Measurements from ENCODE around the gene AP3B2.

Gene AP3B2

DNA sequence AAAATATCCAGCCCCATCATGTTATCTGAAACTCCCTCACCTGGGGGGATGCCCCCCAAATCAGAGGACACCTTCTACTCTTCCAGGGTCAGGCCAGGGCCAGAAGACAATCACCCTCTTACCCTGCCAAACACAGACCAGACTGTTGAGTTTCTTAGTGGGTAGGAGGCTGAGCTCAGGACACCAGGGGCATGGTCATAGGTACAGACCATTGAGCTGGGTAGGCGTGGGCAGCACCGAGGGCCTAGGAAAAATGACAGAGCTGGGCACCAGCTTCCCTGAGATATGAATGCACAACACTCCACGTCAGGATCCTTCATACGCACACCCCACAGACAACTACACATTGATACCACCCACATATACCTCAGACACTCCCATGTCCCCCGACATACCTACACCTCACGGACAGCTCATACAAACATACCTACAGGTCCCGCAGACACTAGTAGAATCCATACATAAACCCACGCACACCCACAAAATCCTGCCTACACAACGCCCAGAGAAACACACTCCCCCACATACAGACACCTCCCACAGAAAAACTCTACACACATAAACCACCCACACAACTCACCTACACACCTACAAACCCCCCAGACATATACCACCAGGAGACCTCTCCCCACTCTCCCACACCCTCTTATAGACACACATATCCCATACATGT, 11.8 kb downstream of the AP3B2 start:
- DNase-seq, result no peak

DNA sequence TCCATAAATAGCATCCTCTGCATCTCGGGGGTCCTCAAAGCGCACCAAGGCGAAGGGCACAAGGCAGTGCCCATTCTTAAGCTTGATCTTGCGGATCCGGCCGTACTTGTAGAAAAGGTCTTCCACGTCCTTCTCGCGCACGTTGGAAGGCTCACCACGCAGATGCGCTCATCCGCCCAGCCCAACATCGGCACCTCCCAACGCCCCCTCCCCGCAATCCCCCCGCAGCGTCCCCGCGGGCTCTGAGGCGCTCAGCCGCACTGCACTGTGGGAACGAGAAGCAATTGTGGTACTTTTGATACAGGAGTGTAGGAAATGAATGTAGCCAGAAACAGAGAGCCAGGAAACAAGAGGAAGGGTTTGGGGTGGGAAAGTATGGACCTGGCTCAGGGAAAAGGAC, 17.5 kb downstream of the AP3B2 start:
- DNase-seq, result no peak

GRCh38 chr15:82689147-82689546, 20.5 kb downstream of the AP3B2 start:
- DNase-seq, result no peak

DNA sequence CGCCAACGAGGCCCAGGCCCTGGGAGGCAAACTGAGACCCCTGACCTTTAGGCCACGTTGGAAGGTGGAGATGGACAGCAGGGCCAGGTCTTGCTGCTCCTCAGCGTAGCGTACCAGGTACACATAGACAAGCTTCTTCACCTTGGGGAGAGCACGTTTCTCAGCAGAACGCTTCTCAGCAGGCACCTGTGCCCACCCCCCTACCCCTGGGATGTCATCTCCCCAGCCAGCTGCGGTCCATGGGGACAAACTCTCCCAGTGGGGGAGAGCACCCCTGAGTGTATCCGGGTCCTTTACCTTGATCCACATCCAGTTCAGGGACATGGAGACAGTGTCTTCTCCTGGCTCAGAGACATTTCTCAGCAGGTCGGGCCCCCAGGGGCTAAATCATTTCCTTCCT, 21.0 kb downstream of the AP3B2 start:
- DNase-seq, result no peak

- DNase-seq, result no peak
These were observed 28.3 kb downstream of the AP3B2 start for GRCh38 chr15:82681371-82681770.

DNA sequence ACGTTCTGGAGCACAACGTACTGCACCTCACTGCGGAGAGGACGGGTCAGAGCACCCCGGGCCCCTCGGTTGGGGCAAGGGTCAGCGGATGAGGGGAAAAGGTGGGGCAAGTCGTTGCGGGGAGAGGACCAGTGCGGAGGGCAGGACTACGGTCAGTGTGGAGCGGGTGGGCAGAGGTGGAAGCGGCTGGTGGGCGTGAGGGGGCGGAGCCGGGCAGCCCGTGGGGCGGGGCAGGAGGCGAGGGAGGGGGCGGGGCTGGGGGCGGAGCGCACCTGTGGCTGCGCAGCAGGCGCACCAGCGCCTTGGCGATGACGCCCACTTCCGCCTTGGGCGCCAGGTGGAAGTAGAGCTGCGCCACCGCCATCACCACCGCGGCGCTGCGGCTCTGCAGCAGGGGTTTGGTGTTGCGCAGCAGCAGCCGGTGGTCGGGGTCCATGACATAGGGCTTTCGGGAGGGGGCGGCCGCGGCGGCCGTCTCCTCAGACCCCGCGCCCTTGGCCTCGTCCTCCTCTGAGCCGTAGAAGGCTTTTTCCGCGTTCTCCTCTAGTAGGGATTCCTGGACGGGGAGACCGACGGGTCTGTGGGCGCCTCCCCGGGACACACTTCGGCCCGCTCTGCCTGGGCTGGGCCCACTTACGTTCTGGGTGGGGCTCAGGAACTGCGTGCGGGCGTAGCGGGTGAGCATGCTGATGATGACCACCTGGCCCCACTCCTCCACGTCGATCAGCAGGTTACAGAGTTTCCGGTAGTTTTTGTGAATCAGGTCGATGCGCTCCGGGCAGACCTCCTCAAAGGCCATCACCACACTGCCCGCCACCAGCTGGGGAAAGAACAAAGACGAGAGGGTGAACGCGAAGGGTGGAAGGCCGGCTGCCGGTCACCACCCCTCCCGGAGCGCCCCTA, 29.2 kb downstream of the AP3B2 start:
- DNase-seq, result peak; percentile 90

- DNase-seq, result no peak
These were observed 30.0 kb downstream of the AP3B2 start for GRCh38 chr15:82679626-82680199.

GRCh38 chr15:82677720-82678323, 31.9 kb downstream of the AP3B2 start:
- DNase-seq, result no peak

DNA sequence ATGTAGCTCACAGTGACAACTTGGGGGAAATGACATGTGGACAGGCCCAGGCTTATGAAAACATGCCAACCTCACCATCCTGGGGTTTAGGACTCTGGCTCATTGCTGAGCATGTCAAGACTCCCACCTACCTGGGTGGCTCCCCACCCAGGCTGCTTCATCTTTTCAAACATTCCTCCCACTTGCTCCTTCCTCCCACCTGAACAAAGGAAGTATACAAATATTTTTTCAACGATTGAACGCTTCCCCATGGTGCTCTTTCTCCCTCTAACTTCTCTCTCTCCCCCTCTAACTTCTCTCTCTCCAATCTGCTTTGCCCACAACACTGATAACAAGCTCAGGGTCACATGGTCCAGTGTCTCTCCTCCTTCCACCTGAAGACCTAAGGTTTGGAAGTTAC, 34.8 kb downstream of the AP3B2 start:
- DNase-seq, result no peak

GRCh38 chr15:82670699-82671098, 39.0 kb downstream of the AP3B2 start:
- no peak for DNase-seq

DNA sequence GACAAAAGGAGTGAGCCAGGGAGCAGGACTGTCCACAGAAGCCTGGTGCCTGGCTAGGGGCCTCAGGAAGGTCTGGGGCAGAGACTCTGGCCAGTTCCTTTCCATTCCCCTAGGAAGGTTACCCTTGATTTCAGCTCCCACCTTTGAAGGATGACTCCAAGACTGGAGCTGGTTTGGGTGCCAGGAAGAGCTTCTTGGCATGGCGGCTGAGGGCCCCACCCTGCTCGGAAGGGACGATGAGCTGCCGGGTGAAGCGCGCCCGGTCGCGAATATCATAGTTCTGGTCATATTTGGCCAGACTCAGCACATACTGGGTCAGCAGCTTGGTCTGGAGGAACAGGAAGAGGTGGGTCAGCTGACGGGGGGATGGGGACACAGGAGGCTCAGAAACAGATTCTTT, 43.1 kb downstream of the AP3B2 start:
- DNase-seq, result no peak

GRCh38 chr15:82664021-82664420, 45.7 kb downstream of the AP3B2 start:
- DNase-seq, result no peak

DNA sequence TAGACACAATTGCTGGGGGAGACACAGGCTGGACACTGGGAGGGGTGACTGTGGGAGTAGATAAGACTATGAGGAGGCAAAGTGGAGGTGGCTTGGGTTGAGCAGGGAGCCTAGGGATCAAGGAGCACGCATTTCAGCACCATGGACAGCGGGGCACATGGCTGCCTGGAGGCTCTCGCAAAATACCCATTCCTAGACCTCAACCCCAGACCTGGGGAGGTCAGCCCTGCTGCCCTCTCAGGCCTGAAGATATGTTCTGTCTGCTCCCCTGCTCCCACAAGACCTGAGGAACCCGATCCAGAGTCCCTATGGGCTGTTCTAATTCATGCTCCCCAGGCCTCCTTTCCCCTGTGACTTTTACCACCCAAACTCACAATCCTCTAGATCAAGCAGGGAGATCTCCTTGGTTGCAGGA, 46.5 kb downstream of the AP3B2 start:
- no peak for DNase-seq

- DNase-seq, result no peak
These were observed 47.0 kb downstream of the AP3B2 start for GRCh38 chr15:82662641-82663040.

DNA sequence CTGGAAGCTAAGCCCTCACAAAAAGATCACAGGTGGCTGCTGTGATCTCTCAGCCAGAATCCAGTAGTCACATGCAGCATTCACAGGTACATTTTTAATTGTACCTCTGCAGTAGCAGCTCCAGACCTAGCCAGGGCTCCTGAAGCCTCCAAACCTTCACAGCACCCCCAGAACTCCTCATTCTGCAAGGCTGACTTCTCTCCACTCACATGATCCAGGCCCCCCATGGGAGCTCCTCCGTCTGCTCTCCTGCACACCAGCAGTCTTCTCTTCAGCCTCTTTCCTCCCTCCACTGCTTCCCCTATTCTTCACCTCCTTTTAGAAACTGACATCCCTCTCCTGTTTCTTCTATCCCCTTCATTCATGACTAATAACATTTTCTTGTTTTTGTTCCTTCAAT, 49.3 kb downstream of the AP3B2 start:
- DNase-seq, result no peak

- DNase-seq, result no peak
These were observed 52.9 kb downstream of the AP3B2 start for GRCh38 chr15:82656641-82657266.

DNA sequence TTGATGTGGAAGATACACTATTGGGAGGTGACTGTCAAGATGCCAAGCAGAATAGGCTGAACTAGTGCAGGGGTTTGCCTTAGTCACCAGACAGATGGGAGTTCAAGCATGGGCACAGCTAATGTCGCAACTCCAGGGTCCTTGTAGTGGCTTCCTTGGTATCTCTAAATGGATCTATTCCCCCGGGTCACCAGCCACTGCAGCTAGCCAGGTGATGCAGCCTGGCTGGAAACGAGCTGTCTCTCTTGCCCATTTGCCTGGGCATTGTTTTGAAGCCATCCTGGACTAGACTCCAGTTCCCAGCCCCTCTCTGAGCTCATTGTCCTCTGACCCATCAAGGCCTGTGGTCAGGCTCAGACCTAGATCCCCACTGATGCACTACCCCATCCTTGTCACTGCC, 54.1 kb downstream of the AP3B2 start:
- no peak for DNase-seq

GRCh38 chr15:82653483-82654168, 56.0 kb downstream of the AP3B2 start:
- no peak for DNase-seq

- DNase-seq, result no peak
These were observed 58.0 kb downstream of the AP3B2 start for GRCh38 chr15:82651708-82652107.

DNA sequence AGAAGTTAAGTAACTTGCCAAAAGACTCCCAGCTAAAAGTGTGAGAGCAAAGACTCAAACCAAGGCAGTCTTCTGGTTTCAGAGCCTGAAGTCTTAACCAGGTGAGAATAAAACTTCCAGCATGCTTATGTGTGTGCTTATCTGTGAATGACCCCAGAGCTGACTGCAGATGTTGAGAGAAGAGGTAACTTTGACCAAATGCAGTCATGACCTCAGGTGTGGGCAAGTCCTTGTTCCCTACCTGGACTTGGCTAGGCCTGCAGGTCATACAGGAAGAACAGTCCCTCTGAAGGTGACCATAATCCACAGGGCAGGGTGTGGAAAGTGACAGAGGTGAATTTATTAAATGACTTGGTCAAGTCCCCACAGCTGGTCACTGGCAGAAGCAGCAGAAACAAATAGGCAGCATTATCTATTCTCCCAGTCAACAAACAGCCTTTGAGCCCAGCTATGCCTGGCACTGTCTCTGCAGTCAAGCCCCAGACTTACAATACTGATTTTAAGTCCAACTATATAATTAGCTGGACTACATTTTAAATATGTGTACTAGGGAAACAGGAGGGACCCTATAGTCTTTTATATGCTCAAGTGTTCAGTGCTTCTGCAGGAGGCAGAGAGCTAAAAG, 59.5 kb downstream of the AP3B2 start:
- no peak for DNase-seq

DNA sequence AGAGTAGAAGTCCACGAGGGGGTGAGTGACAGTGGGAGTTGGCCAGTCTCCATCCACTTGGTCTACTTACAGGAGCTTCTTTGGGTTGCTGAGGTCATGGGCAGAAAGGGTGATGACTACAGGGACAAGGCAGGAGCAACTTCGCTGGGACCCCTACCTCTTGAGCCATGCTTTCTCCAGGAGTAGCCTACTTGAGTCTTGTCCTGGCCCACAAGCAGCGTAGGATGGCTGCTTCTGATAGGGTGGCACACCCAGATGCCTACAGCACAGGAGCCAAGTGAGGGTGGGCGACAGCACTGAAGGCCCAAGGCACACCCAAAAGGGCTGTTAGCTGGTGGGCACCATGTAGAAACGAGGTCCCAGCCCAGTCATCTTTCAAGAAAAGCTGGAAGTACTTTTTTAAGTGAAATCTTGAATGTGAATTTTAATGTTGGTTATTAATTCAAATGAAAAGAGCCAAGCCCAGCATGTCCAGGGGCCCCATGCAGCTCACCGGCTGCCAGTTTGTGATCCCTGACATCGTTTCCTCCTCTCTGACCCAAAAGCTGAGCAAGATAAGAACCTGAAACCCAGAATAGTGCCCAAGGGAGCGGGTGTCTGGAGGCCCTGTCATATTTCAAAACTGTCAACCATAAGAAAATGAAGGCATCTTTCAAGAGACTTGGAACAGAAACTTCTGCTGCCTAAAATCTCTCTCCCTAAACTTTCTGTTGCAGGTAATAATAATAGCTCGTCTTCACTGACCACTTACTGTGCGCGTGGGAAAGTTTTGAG, 60.3 kb downstream of the AP3B2 start:
- DNase-seq, result no peak

Data from NCI-H1436 (cell line).